Parietal lobe (tissue), 1 donor: Measurements from ENCODE around the gene NEU4. TPM values are rescaled to one million over a fixed set of nuclear protein-coding genes. Genes with fewer than 3 reads are reported as not detected.

ENCODE experiments used
- total RNA-seq: library from RNA; depleted of rRNA; stranded (reverse); fragments of >200 nt; gene quantifications from one replicate; pipeline ENCODE4 v1.2.3, GENCODE V29; 2014

Gene NEU4
- 0.63 TPM for total RNA-seq

GRCh38 chr2:241808721-241809382 is at the start of gene NEU4:
NEU4 (plus strand) TSS chr2:241809193; CDS start chr2:241814485, 5,292 bp downstream.

GRCh38 chr2:241776336-241777169 is 32.4 kb upstream of the NEU4 start, which contains the start of gene GAL3ST2:
GAL3ST2 (plus strand) TSS chr2:241776822; CDS start chr2:241776956, 134 bp downstream.

GRCh38 chr2:241858206-241859016 is 49.4 kb downstream of the NEU4 start, which contains the start of gene PDCD1:
PDCD1 (minus strand) TSS chr2:241858894; CDS start chr2:241858838, 56 bp downstream.

Other genes starting within 250 kb of the NEU4 start
- 22.2 TPM for gene THAP4, start 172.0 kb upstream of the NEU4 start, total RNA-seq
- 72.6 TPM for gene ATG4B, start 171.5 kb upstream of the NEU4 start, total RNA-seq
- 14.1 TPM for gene DTYMK, start 122.4 kb upstream of the NEU4 start, total RNA-seq
- 47.9 TPM for gene ING5, start 107.2 kb upstream of the NEU4 start, total RNA-seq
- 11.9 TPM for gene D2HGDH, start 74.6 kb upstream of the NEU4 start, total RNA-seq
- gene GAL3ST2, start 32.4 kb upstream of the NEU4 start, total RNA-seq = 1.3 TPM
- gene PDCD1, start 49.7 kb downstream of the NEU4 start, total RNA-seq = not detected
- gene RTP5, start 60.5 kb downstream of the NEU4 start, total RNA-seq = 3.1 TPM